ENCODE measurements around the gene KRTAP4-7.

- TF ChIP-seq EZH2 (IDR thresholded peaks at IDR 0.05; ENCODE audit: borderline replicate concordance, low read depth, low read length, severe bottlenecking) (no peak), CTCF (IDR thresholded peaks at IDR 0.05; ENCODE audit: extremely low read depth in 1 of 2, insufficient read depth in 1 of 2, low read depth in 1 of 2, low read length in 2 of 2) (no peak), POLR2A (IDR thresholded peaks at IDR 0.05; ENCODE audit: low read depth, low read length) (no peak), POLR2AphosphoS5 (IDR thresholded peaks at IDR 0.05; ENCODE audit: insufficient read depth, low read depth, low read length) (no peak)
These were observed 34.8 kb downstream of the KRTAP4-7 start for GRCh38 chr17:41118721-41119120.
